GM15510 (cell line): ENCODE measurements around the gene FLT3.

Experiments used
- POLR2A ChIP-seq: IDR thresholded peaks from 3 replicates; pipeline ENCODE4 v1.6.1; 2011; ENCODE audit warnings: borderline replicate concordance; ENCODE audit not compliant: insufficient read length; ENCODE audit errors: extremely low read depth

Gene FLT3

GRCh38 chr13:27956576-27957300, 143.6 kb downstream of the FLT3 start:
- TF ChIP-seq POLR2A, result no peak

- TF ChIP-seq POLR2A, result no peak
Observed at GRCh38 chr13:27955014-27955591, 145.3 kb downstream of the FLT3 start.

GRCh38 chr13:27954406-27954851, 145.9 kb downstream of the FLT3 start:
- no peak for TF ChIP-seq POLR2A

- no peak for TF ChIP-seq POLR2A
Observed at GRCh38 chr13:27953676-27954405, 146.5 kb downstream of the FLT3 start.
